ENCODE measurements around the gene RYR2.

Gene RYR2

DNA sequence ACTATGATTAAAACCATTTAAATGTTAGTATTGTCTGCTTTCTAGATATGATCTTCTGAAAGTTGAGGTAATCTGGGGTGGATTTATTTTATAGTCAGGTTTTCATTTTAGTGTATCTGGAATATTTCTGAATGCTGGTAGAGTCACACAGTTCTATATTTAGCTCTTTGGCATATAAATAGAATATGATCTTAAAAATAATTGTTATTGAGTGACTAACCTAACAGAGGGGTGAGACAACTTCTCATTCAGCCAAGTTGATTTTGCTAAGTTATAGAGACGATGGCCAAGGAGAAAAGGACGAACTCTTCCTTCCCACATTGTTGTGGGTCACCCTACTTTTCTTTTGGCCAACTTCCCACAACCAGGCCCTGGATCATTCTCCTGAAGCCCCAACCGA lies 30.6 kb upstream of the RYR2 start:
- Histone ChIP-seq H3K4me1 (ENCODE audit: control insufficient read depth, insufficient read depth, low read length) (peaks cover 4% of the 10 kb centered on the region), H3K27me3 (ENCODE audit: control insufficient read depth, insufficient read depth, low read length) (no peaks in the 10 kb centered on the region), H3K9ac (ENCODE audit: low read depth, low read length) (no peak overlapping the region), H3K4me3 (ENCODE audit: low read depth, low read length) (no peak overlapping the region), H3K9me3 (ENCODE audit: control insufficient read depth, insufficient read depth, low read length) (no peaks in the 10 kb centered on the region), H3K36me3 (ENCODE audit: control insufficient read depth, insufficient read depth, low read length) (no peaks in the 10 kb centered on the region)

DNA sequence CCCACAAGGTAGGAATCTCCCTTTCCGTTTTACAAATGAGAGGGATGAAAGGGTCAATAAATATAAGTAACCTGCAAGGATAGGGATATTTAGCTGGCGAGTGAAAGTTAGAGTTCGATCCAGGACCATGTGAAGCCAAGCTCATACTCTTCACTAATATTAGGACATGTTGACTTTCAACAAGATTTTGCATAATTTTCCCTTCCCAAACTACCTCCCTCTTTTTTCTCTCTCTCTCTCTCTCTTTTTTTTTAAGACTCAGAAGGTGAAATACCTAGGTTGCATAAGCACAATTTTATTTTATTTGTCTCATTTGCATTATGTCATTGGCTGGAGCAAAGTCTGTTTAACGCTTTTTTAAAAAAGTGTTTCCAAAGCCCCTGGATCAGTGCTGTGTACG lies 29.6 kb upstream of the RYR2 start:
- H3K27me3 ChIP-seq (ENCODE audit: control insufficient read depth, insufficient read depth, low read length), result no peaks in the 10 kb centered on the region
- H3K36me3 ChIP-seq (ENCODE audit: control insufficient read depth, insufficient read depth, low read length), result no peaks in the 10 kb centered on the region
- H3K9me3 ChIP-seq (ENCODE audit: control insufficient read depth, insufficient read depth, low read length), result no peaks in the 10 kb centered on the region
- no peak overlapping the region for H3K4me3 ChIP-seq (ENCODE audit: low read depth, low read length)
- peaks cover 5% of the 10 kb centered on the region for H3K4me1 ChIP-seq (ENCODE audit: control insufficient read depth, insufficient read depth, low read length)
- no peak overlapping the region for H3K9ac ChIP-seq (ENCODE audit: low read depth, low read length)

DNA sequence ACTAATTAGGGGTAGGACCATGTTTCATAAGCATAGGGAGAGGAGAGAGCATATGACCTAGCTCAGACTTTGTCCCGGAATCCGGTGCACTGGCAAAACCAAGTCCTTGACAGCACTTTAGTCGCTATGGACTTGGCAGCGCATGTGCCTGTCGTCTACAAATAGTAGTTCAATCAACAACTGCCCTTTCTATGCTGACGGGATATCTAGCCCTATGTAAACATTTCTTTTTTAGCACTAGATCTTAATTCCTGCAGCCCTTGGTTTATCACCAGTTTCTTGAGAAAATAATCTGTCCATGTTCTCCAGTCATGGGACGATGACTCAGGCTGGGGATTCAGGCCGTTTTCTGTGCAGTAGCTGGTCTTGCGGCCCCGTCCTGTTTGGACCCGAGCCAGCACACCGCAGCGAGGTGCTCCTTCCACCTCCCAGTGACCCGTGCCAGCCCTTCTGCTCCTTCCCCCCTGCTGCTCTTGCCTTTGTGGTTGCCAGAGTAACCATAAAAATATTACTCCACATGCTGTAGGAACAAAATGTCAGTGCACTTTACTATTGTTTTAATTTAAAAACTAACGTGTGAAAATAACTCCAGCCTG lies 29.1 kb upstream of the RYR2 start:
- no peaks in the 10 kb centered on the region for H3K9me3 ChIP-seq (ENCODE audit: control insufficient read depth, insufficient read depth, low read length)
- H3K4me1 ChIP-seq (ENCODE audit: control insufficient read depth, insufficient read depth, low read length), result peaks cover 5% of the 10 kb centered on the region
- H3K9ac ChIP-seq (ENCODE audit: low read depth, low read length), result no peak overlapping the region
- no peaks in the 10 kb centered on the region for H3K27me3 ChIP-seq (ENCODE audit: control insufficient read depth, insufficient read depth, low read length)
- no peaks in the 10 kb centered on the region for H3K36me3 ChIP-seq (ENCODE audit: control insufficient read depth, insufficient read depth, low read length)
- H3K4me3 ChIP-seq (ENCODE audit: low read depth, low read length), result no peak overlapping the region

DNA sequence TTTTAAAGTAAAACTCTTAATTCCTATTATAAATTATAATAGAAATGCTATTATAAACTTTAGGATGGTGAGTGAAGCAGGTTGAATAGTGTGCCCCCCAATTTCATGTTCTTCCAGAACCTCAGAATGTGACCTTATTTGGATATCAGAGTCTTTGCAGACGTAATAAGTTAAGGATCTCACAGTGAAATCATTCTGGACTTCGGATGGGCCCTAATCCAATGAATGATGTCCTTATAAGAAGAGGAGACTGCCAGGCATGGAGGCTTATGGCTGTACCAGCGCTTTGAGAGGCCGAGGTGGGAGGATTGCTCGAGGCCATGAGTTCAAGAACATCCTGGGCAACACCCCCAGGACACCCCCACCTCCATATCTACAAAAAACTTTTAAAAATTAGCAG lies 28.4 kb upstream of the RYR2 start:
- H3K4me3 ChIP-seq (ENCODE audit: low read depth, low read length), result no peak overlapping the region
- no peaks in the 10 kb centered on the region for H3K9me3 ChIP-seq (ENCODE audit: control insufficient read depth, insufficient read depth, low read length)
- H3K36me3 ChIP-seq (ENCODE audit: control insufficient read depth, insufficient read depth, low read length), result no peaks in the 10 kb centered on the region
- H3K27me3 ChIP-seq (ENCODE audit: control insufficient read depth, insufficient read depth, low read length), result no peaks in the 10 kb centered on the region
- H3K9ac ChIP-seq (ENCODE audit: low read depth, low read length), result no peak overlapping the region
- peaks cover 5% of the 10 kb centered on the region for H3K4me1 ChIP-seq (ENCODE audit: control insufficient read depth, insufficient read depth, low read length)

DNA sequence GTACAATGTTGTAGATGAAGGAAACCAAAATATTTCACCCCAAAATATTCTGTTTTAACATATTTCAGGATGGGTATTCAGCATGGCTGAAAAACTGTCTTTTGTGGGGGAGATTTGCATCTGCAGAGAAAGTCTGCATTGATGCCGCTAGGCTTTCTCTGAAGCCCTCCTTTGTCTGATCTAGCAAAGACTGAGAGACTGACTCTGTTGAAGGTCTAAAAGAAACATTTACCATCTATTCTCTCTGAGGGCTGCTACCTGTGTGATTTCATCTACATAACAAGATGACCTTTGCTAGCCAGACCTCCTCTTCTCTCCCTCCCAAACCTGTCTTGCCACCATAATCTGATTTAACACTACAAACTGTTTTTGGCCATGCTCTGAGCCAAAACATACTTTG lies 25.4 kb upstream of the RYR2 start:
- peaks cover 3% of the 10 kb centered on the region for H3K4me1 ChIP-seq (ENCODE audit: control insufficient read depth, insufficient read depth, low read length)
- H3K27me3 ChIP-seq (ENCODE audit: control insufficient read depth, insufficient read depth, low read length), result no peaks in the 10 kb centered on the region

DNA sequence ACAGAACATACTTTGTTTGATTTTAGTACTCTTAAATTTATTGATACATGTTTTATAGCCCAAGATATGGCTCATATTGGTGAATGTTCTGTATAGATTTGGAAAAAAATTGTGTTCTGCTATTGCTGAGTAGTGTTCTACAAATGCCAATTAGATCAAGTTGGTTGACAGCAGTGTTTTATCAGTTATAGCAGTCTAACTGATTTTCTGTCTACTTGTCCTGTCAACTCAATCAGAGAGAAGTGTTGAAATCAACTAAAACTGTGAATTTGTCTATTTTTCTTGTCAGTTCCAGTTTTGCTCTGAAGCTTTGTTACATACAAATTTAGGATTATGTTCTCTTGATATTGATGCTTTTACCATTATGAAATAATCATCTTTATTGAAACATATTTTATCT lies 23.1 kb upstream of the RYR2 start:
- Histone ChIP-seq H3K4me1 (ENCODE audit: control insufficient read depth, insufficient read depth, low read length) (peaks cover 3% of the 10 kb centered on the region), H3K9ac (ENCODE audit: low read depth, low read length) (no peak overlapping the region), H3K4me3 (ENCODE audit: low read depth, low read length) (no peak overlapping the region), H3K27me3 (ENCODE audit: control insufficient read depth, insufficient read depth, low read length) (no peaks in the 10 kb centered on the region), H3K9me3 (ENCODE audit: control insufficient read depth, insufficient read depth, low read length) (no peaks in the 10 kb centered on the region), H3K36me3 (ENCODE audit: control insufficient read depth, insufficient read depth, low read length) (no peaks in the 10 kb centered on the region)

More for the DNA sequence above, 25.4 kb upstream of the RYR2 start:
- H3K36me3 ChIP-seq (ENCODE audit: control insufficient read depth, insufficient read depth, low read length), result no peaks in the 10 kb centered on the region
- no peak overlapping the region for H3K4me3 ChIP-seq (ENCODE audit: low read depth, low read length)
- H3K9me3 ChIP-seq (ENCODE audit: control insufficient read depth, insufficient read depth, low read length), result no peaks in the 10 kb centered on the region
- H3K9ac ChIP-seq (ENCODE audit: low read depth, low read length), result no peak overlapping the region

DNA sequence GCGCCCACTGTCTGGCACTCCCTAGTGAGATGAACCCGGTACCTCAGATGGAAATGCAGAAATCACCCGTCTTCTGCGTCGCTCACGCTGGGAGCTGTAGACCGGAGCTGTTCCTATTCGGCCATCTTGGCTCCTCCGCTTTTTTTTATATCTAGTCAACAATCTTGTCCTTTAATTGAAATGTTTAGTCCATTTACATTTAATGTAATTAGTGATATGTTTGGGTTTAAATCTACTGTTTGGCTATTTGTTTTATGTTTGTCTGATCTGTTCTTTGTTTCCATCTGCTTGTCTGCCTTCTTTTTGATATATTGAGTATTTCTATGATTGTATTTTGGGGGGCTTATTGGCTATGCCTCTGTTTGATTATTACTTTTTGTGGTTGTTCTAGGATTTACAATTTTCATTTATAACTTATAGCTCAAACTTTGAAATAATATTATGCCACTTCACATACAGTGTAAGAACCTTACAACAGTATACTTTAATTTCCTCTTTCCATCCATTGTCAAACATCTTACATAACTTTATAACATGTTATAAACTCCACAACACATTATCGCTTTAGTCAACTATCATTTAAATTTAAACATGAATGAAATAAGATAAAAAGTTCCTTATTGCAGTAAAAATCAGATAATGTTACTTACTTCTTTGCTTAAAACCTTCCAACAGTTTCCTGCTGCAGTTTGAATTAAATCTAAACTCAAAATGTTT lies 16.5 kb upstream of the RYR2 start:
- Histone ChIP-seq H3K4me3 (ENCODE audit: low read depth, low read length) (no peak overlapping the region), H3K4me1 (ENCODE audit: control insufficient read depth, insufficient read depth, low read length) (no peaks in the 10 kb centered on the region), H3K9ac (ENCODE audit: low read depth, low read length) (no peak overlapping the region), H3K27me3 (ENCODE audit: control insufficient read depth, insufficient read depth, low read length) (no peaks in the 10 kb centered on the region), H3K9me3 (ENCODE audit: control insufficient read depth, insufficient read depth, low read length) (no peaks in the 10 kb centered on the region), H3K36me3 (ENCODE audit: control insufficient read depth, insufficient read depth, low read length) (no peaks in the 10 kb centered on the region)

DNA sequence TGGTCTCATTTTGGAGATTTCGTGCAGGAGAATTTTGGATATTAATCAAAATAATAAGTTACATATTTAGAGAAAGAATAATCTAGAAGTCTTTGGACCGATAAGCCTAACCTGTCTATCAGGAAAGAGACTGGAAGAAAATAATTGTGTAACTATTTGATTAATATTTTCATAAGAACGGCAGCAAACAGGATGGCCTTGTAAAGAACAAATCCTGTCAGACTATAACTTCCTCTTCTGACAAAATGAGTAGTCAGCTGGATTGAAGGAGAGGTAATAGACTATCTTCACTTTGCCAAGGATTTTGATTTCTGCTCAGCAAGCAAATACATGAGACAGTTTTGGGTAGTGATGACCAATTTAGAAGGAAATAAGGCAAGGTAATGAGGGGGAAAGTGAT lies 12.7 kb upstream of the RYR2 start:
- H3K27me3 ChIP-seq (ENCODE audit: control insufficient read depth, insufficient read depth, low read length), result no peaks in the 10 kb centered on the region

DNA sequence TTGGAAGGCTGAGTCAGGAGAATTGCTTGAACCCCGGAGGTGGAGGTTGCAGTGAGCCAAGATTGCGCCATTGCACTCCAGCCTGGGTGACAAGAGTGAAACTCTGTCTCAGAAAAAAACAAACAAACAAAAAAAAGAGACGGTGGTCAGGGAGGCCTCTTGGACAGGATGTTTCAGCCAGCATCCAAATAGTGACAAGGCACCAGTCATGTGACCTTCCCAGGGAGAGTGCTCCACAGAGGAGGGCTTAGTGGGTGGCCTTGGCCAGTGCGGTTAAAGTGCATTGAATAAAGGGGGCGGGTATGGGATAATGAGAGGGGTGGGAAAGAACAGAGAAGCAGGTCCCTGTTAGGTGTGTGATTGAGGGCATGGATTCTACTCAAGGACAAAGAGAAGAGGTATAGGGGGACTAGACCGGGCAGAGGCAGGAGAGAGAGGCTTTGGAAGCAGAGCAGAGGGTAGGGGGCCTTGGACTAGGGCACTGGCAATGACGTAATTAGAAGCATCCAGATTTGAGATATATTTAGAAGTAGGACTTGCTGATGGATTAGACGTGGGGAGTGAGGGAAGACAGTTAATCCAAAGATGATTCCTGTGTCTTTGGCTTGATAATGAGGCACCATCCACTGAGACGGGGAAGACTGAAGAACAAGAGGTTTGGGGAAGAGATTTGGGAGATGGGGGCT lies 12.0 kb upstream of the RYR2 start:
- Histone ChIP-seq H3K27me3 (ENCODE audit: control insufficient read depth, insufficient read depth, low read length) (no peaks in the 10 kb centered on the region), H3K4me3 (ENCODE audit: low read depth, low read length) (no peak overlapping the region)

More for the DNA sequence above, 12.7 kb upstream of the RYR2 start:
- H3K36me3 ChIP-seq (ENCODE audit: control insufficient read depth, insufficient read depth, low read length), result no peaks in the 10 kb centered on the region
- H3K4me3 ChIP-seq (ENCODE audit: low read depth, low read length), result no peak overlapping the region
- H3K9me3 ChIP-seq (ENCODE audit: control insufficient read depth, insufficient read depth, low read length), result no peaks in the 10 kb centered on the region
- H3K4me1 ChIP-seq (ENCODE audit: control insufficient read depth, insufficient read depth, low read length), result peaks cover 9% of the 10 kb centered on the region
- H3K9ac ChIP-seq (ENCODE audit: low read depth, low read length), result no peak overlapping the region

DNA sequence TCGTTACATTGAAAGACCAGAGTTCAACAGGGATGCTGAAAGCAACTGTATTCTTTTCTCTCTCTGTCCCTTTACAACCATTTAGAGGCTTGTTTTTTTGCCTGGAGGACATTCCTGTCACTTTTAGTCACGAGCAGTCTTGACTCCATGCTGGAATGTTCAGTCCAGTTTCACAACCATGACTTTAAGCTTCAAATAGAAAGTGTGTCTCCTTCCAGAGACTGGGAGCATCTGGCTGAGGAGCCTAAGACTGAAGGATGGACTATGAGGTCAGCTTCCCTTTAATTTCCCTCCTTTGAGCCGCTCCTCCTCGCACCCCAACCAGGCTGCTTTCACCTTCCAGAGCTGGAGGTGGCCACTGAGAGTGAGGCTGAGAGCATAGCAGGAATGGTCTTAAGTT lies 10.5 kb upstream of the RYR2 start:
- Histone ChIP-seq H3K9ac (ENCODE audit: low read depth, low read length) (no peak overlapping the region), H3K36me3 (ENCODE audit: control insufficient read depth, insufficient read depth, low read length) (no peaks in the 10 kb centered on the region), H3K27me3 (ENCODE audit: control insufficient read depth, insufficient read depth, low read length) (no peaks in the 10 kb centered on the region), H3K9me3 (ENCODE audit: control insufficient read depth, insufficient read depth, low read length) (no peaks in the 10 kb centered on the region), H3K4me1 (ENCODE audit: control insufficient read depth, insufficient read depth, low read length) (peaks cover 9% of the 10 kb centered on the region), H3K4me3 (ENCODE audit: low read depth, low read length) (no peak overlapping the region)

More for the DNA sequence above, 12.0 kb upstream of the RYR2 start:
- H3K9ac ChIP-seq (ENCODE audit: low read depth, low read length), result no peak overlapping the region
- peaks cover 9% of the 10 kb centered on the region for H3K4me1 ChIP-seq (ENCODE audit: control insufficient read depth, insufficient read depth, low read length)
- no peaks in the 10 kb centered on the region for H3K36me3 ChIP-seq (ENCODE audit: control insufficient read depth, insufficient read depth, low read length)
- no peaks in the 10 kb centered on the region for H3K9me3 ChIP-seq (ENCODE audit: control insufficient read depth, insufficient read depth, low read length)

DNA sequence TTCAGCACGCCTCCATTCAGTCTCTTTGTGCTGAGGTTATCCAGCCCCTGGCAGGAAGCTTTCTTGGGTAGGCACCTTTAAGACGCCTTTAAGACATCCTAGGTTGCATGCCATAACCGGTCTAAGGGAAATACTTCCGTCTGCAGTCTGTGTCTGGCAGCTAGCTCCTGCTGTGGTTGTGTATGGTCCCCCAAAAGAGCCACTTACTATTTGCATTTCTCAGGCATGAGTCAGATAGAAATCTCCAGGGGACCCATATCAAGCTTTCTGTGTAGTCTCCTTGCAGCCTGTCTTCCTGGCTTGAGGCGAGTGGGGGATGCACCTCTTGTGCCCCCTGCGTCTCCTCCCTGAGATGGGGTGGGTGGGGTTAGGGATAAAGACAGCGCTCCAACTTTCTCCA lies 10.0 kb upstream of the RYR2 start:
- Histone ChIP-seq H3K9ac (ENCODE audit: low read depth, low read length) (no peak overlapping the region), H3K4me1 (ENCODE audit: control insufficient read depth, insufficient read depth, low read length) (peaks cover 9% of the 10 kb centered on the region), H3K27me3 (ENCODE audit: control insufficient read depth, insufficient read depth, low read length) (no peaks in the 10 kb centered on the region), H3K36me3 (ENCODE audit: control insufficient read depth, insufficient read depth, low read length) (no peaks in the 10 kb centered on the region), H3K4me3 (ENCODE audit: low read depth, low read length) (no peak overlapping the region), H3K9me3 (ENCODE audit: control insufficient read depth, insufficient read depth, low read length) (no peaks in the 10 kb centered on the region)

DNA sequence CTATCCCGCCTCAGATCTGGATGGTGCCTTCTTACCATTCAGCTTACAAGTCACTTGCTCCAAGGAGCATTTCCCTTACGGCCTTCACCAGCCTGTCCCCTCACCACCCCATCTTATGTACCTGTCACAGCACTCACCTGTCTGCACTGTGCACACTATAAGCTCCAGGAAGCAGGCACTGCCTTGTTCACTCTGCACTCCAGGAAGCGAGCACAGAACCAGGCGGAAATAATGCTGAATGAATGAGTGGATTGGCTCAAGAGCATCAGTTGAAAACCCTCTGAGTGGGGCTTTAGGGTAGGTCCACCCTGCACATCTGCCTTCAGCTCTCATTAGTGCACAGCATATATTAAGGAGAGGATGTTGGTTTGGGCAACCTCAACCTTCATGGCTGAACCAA lies 8.9 kb upstream of the RYR2 start:
- H3K4me1 ChIP-seq (ENCODE audit: control insufficient read depth, insufficient read depth, low read length), result peaks cover 9% of the 10 kb centered on the region
- H3K36me3 ChIP-seq (ENCODE audit: control insufficient read depth, insufficient read depth, low read length), result no peaks in the 10 kb centered on the region
- no peaks in the 10 kb centered on the region for H3K9me3 ChIP-seq (ENCODE audit: control insufficient read depth, insufficient read depth, low read length)
- H3K4me3 ChIP-seq (ENCODE audit: low read depth, low read length), result no peak overlapping the region
- no peak overlapping the region for H3K9ac ChIP-seq (ENCODE audit: low read depth, low read length)
- peaks cover under 1% of the 10 kb centered on the region for H3K27me3 ChIP-seq (ENCODE audit: control insufficient read depth, insufficient read depth, low read length)

Data from iPS-15b (cell line).